WERI-Rb-1 (cell line): ENCODE results near the gene SMIM12.

Experiments used
- DNase-seq: peaks from one replicate; pipeline ENCODE4 v3.0.0-alpha.2; 2020
- H3K27ac ChIP-seq: fragments of 250-450 bp; sonication (Bioruptor Pico); 2 replicates; pipeline ENCODE4 v1.5.1; 2020; ENCODE audit warnings: mild to moderate bottlenecking, moderate library complexity
- H3K27me3 ChIP-seq: fragments of 250-450 bp; sonication (Bioruptor Pico); 2 replicates; pipeline ENCODE4 v1.5.1; 2021; ENCODE audit warnings: mild to moderate bottlenecking, low read depth, moderate library complexity; ENCODE audit not compliant: insufficient read depth, severe bottlenecking
- H3K36me3 ChIP-seq: fragments of 250-450 bp; sonication (Bioruptor Pico); 2 replicates; pipeline ENCODE4 v1.5.1; 2020; ENCODE audit warnings: mild to moderate bottlenecking, moderate library complexity
- H3K4me3 ChIP-seq: 2 replicates; pipeline ENCODE4 v1.5.1; 2011; ENCODE audit warnings: low read depth, mild to moderate bottlenecking, control low read depth, low read length
- H3K9me3 ChIP-seq: fragments of 250-450 bp; sonication (Bioruptor Pico); 2 replicates; pipeline ENCODE4 v1.5.1; 2021; ENCODE audit warnings: mild to moderate bottlenecking, moderate library complexity; ENCODE audit not compliant: severe bottlenecking
- CTCF ChIP-seq: IDR thresholded peaks from 2 replicates; pipeline ENCODE4 v1.5.1; 2011; ENCODE audit warnings: low read depth, mild to moderate bottlenecking, control low read depth, inconsistent platforms, low read length

The SMIM12 gene

GRCh38 chr1:34885405-34886247, 26.1 kb upstream of the SMIM12 start:
- no peaks in the 10 kb centered on the region for H3K27me3 ChIP-seq
- DNase-seq, result no peak
- H3K36me3 ChIP-seq, result peaks cover 23% of the 10 kb centered on the region
- H3K4me3 ChIP-seq, result no peak overlapping the region
- H3K9me3 ChIP-seq, result no peaks in the 10 kb centered on the region
- H3K27ac ChIP-seq, result no peak overlapping the region
- TF ChIP-seq CTCF, result no peak

- no peak for DNase-seq
- Histone ChIP-seq H3K36me3 (peaks cover 17% of the 10 kb centered on the region), H3K27ac (no peak overlapping the region), H3K4me3 (no peak overlapping the region), H3K9me3 (no peaks in the 10 kb centered on the region), H3K27me3 (no peaks in the 10 kb centered on the region)
- 0 out of 2 replicates have a peak, but pooled peaks have one; percentile 10 for TF ChIP-seq CTCF
Observed at GRCh38 chr1:34884961-34885360, 25.4 kb upstream of the SMIM12 start.

GRCh38 chr1:34884536-34884935, 25.0 kb upstream of the SMIM12 start:
- no peaks in the 10 kb centered on the region for H3K9me3 ChIP-seq
- no peak for DNase-seq
- H3K4me3 ChIP-seq, result no peak overlapping the region
- no peak overlapping the region for H3K27ac ChIP-seq
- H3K36me3 ChIP-seq, result peaks cover 17% of the 10 kb centered on the region
- H3K27me3 ChIP-seq, result no peaks in the 10 kb centered on the region
- no peak for TF ChIP-seq CTCF

GRCh38 chr1:34879230-34879629, 19.7 kb upstream of the SMIM12 start:
- H3K36me3 ChIP-seq, result peaks cover 9% of the 10 kb centered on the region
- no peak overlapping the region for H3K27ac ChIP-seq
- no peak for TF ChIP-seq CTCF

GRCh38 chr1:34876406-34876805, 16.9 kb upstream of the SMIM12 start:
- Histone ChIP-seq H3K4me3 (no peak overlapping the region), H3K36me3 (peaks cover 8% of the 10 kb centered on the region; the same call in 1 of the 2 replicates), H3K9me3 (no peaks in the 10 kb centered on the region), H3K27ac (no peak overlapping the region), H3K27me3 (no peaks in the 10 kb centered on the region)
- no peak for DNase-seq
- no peak for TF ChIP-seq CTCF

More at GRCh38 chr1:34879230-34879629, 19.7 kb upstream of the SMIM12 start:
- Histone ChIP-seq H3K4me3 (no peak overlapping the region), H3K9me3 (no peaks in the 10 kb centered on the region), H3K27me3 (no peaks in the 10 kb centered on the region)
- no peak for DNase-seq
